MM.1S (cell line): ENCODE results near the gene FNDC7.

Experiments
- DNase-seq: peaks from one replicate; pipeline ENCODE4 v3.0.0-alpha.2; 2015
- H2AFZ ChIP-seq: fragments of 300-600 bp; sonication (generic); 2 replicates; pipeline ENCODE4 v1.6.0; 2016; ENCODE audit warnings: antibody characterized with exemption, low read length
- H3F3A ChIP-seq: fragments of 300-600 bp; sonication (generic); 2 replicates; pipeline ENCODE4 v1.6.1; 2016; ENCODE audit warnings: mild to moderate bottlenecking, antibody characterized with exemption, low read length, moderate library complexity, mixed read lengths; ENCODE audit not compliant: insufficient read depth
- H3K27ac ChIP-seq: fragments of 300-600 bp; sonication (generic); 2 replicates; pipeline ENCODE4 v1.5.1; 2016; ENCODE audit warnings: mild to moderate bottlenecking, low read length
- H3K27me3 ChIP-seq: fragments of 300-600 bp; sonication (generic); replicated peaks from 2 replicates; pipeline ENCODE4 v1.6.0; 2016; ENCODE audit warnings: low read length; ENCODE audit not compliant: insufficient read depth
- H3K36me3 ChIP-seq: fragments of 300-600 bp; sonication (generic); replicated peaks from 2 replicates; pipeline ENCODE4 v1.6.1; 2016; ENCODE audit warnings: mild to moderate bottlenecking, low read length, mixed read lengths; ENCODE audit not compliant: insufficient read depth
- H3K4me1 ChIP-seq: fragments of 300-600 bp; sonication (generic); 2 replicates; pipeline ENCODE4 v1.6.1; 2016; ENCODE audit warnings: low read length, mixed read lengths
- H3K4me2 ChIP-seq: fragments of 300-600 bp; sonication (generic); 2 replicates; pipeline ENCODE4 v1.6.0; 2016; ENCODE audit warnings: low read depth, low read length
- H3K4me3 ChIP-seq: fragments of 300-600 bp; sonication (generic); 2 replicates; pipeline ENCODE4 v1.5.1; 2016; ENCODE audit warnings: low read length, mixed read lengths
- H3K79me2 ChIP-seq: fragments of 300-600 bp; sonication (generic); 2 replicates; pipeline ENCODE4 v1.6.1; 2016; ENCODE audit warnings: mixed run types, low read length, mixed read lengths
- H3K9ac ChIP-seq: fragments of 300-600 bp; sonication (generic); 2 replicates; pipeline ENCODE4 v1.6.1; 2016; ENCODE audit warnings: low read length, mixed read lengths
- H3K9me2 ChIP-seq: fragments of 300-600 bp; sonication (generic); replicated peaks from 2 replicates; pipeline ENCODE4 v1.6.1; 2016; ENCODE audit warnings: mild to moderate bottlenecking, low read length, mixed read lengths; ENCODE audit not compliant: insufficient read depth
- H3K9me3 ChIP-seq: fragments of 300-600 bp; sonication (generic); replicated peaks from 2 replicates; pipeline ENCODE4 v1.6.1; 2016; ENCODE audit warnings: mild to moderate bottlenecking, low read length, mixed read lengths; ENCODE audit not compliant: insufficient read depth
- H4K20me1 ChIP-seq: fragments of 300-600 bp; sonication (generic); 2 replicates; pipeline ENCODE4 v1.6.1; 2016; ENCODE audit warnings: mild to moderate bottlenecking, low read length, moderate library complexity, mixed read lengths; ENCODE audit not compliant: insufficient read depth
- CTCF ChIP-seq: fragments of 300-600 bp; sonication (generic); IDR thresholded peaks from 2 replicates; pipeline ENCODE4 v1.5.1; 2016; ENCODE audit warnings: antibody characterized with exemption, low read length, mixed read lengths
- EZH2 ChIP-seq: fragments of 300-600 bp; sonication (generic); optimal IDR thresholded peaks from 2 replicates; pipeline ENCODE3; 2017; ENCODE audit warnings: low read depth, mild to moderate bottlenecking, antibody characterized with exemption, low read length, mixed read lengths
- EZH2phosphoT487 ChIP-seq: fragments of 300-600 bp; sonication (generic); IDR thresholded peaks from 2 replicates; pipeline ENCODE4 v1.6.1; 2018; ENCODE audit warnings: antibody characterized with exemption, low read length

FNDC7 gene

DNA sequence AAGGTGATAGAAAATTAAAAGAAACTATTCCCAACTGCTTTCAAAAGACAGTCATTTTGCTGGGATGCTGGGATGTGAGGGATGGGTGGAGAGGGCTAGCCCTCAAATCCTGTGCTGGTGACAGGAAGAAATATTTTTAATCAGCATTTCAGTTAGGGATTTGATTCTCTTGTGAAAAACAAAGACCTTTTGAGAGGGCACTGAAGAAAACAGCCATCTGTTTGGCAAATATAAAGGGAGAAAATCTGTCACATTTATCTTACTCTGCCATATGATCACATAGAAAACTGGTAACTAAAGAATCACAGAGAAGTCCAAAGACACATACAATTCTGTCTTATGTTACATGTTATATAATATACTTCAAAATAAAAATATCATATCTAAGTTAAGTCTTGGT, 46.1 kb downstream of the FNDC7 start:
- H3K27ac ChIP-seq: no peak overlapping the region
- H3K9ac ChIP-seq: no peak overlapping the region
- H2AFZ ChIP-seq: no peak overlapping the region
- H3K9me2 ChIP-seq: no peaks in the 10 kb centered on the region
- TF ChIP-seq EZH2: no peak
- no peak for TF ChIP-seq EZH2phosphoT487
- TF ChIP-seq CTCF: no peak
- no peak for DNase-seq
- H3K27me3 ChIP-seq: no peaks in the 10 kb centered on the region
- no peak overlapping the region for H3K4me3 ChIP-seq
- H4K20me1 ChIP-seq: no peaks in the 10 kb centered on the region
- no peaks in the 10 kb centered on the region; the same call in 1 of the 2 replicates for H3K36me3 ChIP-seq
- no peaks in the 10 kb centered on the region for H3F3A ChIP-seq
- no peaks in the 10 kb centered on the region for H3K4me1 ChIP-seq
- H3K4me2 ChIP-seq: no peak overlapping the region
- H3K9me3 ChIP-seq: no peaks in the 10 kb centered on the region
- H3K79me2 ChIP-seq: no peaks in the 10 kb centered on the region

DNA sequence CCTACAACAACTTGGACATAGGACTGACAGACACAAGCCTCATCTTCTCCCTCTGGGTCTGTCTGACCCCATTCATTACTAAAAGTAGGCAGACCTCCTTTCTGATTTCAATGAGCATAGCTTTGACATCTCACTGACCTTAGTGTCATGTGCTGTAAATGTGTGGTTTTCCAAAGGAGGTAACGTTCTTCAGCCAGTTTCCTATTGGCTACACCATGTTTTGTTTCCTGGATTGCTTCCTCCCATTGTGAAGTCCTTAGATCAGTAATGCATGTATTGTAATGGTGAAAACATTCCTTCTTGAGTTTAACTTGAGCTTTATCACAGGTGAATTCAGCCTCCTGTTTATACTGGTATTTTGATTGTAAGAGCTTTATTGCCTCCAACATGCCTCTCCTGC, 54.4 kb downstream of the FNDC7 start:
- H3K79me2 ChIP-seq: no peaks in the 10 kb centered on the region
- H3K4me2 ChIP-seq: no peak overlapping the region
- H2AFZ ChIP-seq: no peak overlapping the region
- H3K9me2 ChIP-seq: no peaks in the 10 kb centered on the region
- no peaks in the 10 kb centered on the region for H3K9me3 ChIP-seq
- no peaks in the 10 kb centered on the region for H3F3A ChIP-seq
- no peak overlapping the region for H3K4me3 ChIP-seq
- H3K27ac ChIP-seq: no peak overlapping the region
- no peaks in the 10 kb centered on the region for H4K20me1 ChIP-seq
- no peaks in the 10 kb centered on the region for H3K27me3 ChIP-seq
- DNase-seq: no peak
- no peaks in the 10 kb centered on the region for H3K36me3 ChIP-seq
- H3K4me1 ChIP-seq: no peaks in the 10 kb centered on the region
- H3K9ac ChIP-seq: no peak overlapping the region
- no peak for TF ChIP-seq EZH2
- no peak for TF ChIP-seq EZH2phosphoT487

GRCh38 chr1:108767708-108768107, 55.0 kb downstream of the FNDC7 start:
- Histone ChIP-seq H3K27me3 (no peaks in the 10 kb centered on the region), H3K27ac (no peak overlapping the region), H3K9me3 (no peaks in the 10 kb centered on the region), H2AFZ (no peak overlapping the region), H3K79me2 (no peaks in the 10 kb centered on the region), H3K4me3 (no peak overlapping the region), H3K4me2 (no peak overlapping the region), H3K4me1 (no peaks in the 10 kb centered on the region), H3K9ac (no peak overlapping the region), H3K9me2 (no peaks in the 10 kb centered on the region), H4K20me1 (no peaks in the 10 kb centered on the region), H3K36me3 (no peaks in the 10 kb centered on the region), H3F3A (no peaks in the 10 kb centered on the region)
- TF ChIP-seq EZH2phosphoT487: no peak
- no peak for TF ChIP-seq EZH2
- TF ChIP-seq CTCF: no peak
- no peak for DNase-seq

DNA sequence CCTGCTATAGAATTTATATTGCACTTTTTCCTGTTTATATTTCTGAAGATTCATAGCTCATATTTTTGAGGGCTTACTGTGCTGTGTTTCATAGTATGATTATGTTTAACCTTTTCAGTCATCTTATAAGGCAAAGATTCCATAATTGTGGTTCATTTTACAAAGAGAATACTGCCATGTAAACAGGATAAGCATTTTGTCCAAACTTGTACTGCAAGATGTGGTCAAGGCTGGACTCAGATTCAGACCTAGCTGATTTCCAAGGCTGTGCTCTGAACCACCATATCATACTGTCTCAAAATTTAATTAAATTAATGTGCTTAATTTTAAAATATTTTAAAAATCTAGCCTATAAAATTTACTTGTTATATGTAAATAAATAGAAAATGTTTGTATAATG, 65.1 kb downstream of the FNDC7 start:
- Histone ChIP-seq H3K4me1 (no peaks in the 10 kb centered on the region), H3K4me2 (no peak overlapping the region), H3F3A (no peaks in the 10 kb centered on the region), H3K36me3 (no peaks in the 10 kb centered on the region), H3K27me3 (no peaks in the 10 kb centered on the region), H3K9ac (no peak overlapping the region), H3K9me2 (no peaks in the 10 kb centered on the region), H3K4me3 (no peak overlapping the region), H2AFZ (no peak overlapping the region), H3K9me3 (no peaks in the 10 kb centered on the region), H3K27ac (no peak overlapping the region), H4K20me1 (no peaks in the 10 kb centered on the region), H3K79me2 (no peaks in the 10 kb centered on the region)
- no peak for DNase-seq
- TF ChIP-seq CTCF: no peak
- no peak for TF ChIP-seq EZH2phosphoT487
- TF ChIP-seq EZH2: no peak
